ENCODE results near the gene ANKRD26. TPM values are rescaled to one million over a fixed set of nuclear protein-coding genes. Genes with fewer than 3 reads are reported as not detected.

ANKRD26 gene
- total RNA-seq (2014; rRNA removed; shearing (Covaris generic)): 7.4 and 14.3 TPM in 2 replicates

GRCh38 chr10:27099916-27100812 lies at the start of gene ANKRD26:
Gene ANKRD26 (minus strand): TSS chr10:27100494. CDS start chr10:27100326, 168 bp downstream.
- Histone ChIP-seq H3K36me3 (0 out of 2 replicates have a peak, but pooled peaks cover 3% of the 10 kb centered on the region), H3K4me1 (replicated peaks) (no peaks in the 10 kb centered on the region), H3K4me3 (peak within 1 kb of the TSS; percentile 56), H3K9me3 (replicated peaks) (no peaks in the 10 kb centered on the region), H3K27me3 (replicated peaks) (no peaks in the 10 kb centered on the region), H3K27ac (peak within 1 kb of the TSS; percentile 49)
- DNase-seq (ENCODE audit: low read depth in 1 of 2, low spot score in 2 of 2): peak; percentile 93 to 98

GRCh38 chr10:27147701-27148100 lies 47.4 kb upstream of the ANKRD26 start:
- Histone ChIP-seq H3K27ac (no peak overlapping the region), H3K9me3 (replicated peaks) (no peaks in the 10 kb centered on the region), H3K27me3 (replicated peaks) (no peaks in the 10 kb centered on the region), H3K4me1 (replicated peaks) (peaks cover 10% of the 10 kb centered on the region), H3K4me3 (no peak overlapping the region), H3K36me3 (peaks cover 77% of the 10 kb centered on the region)
- no peak for DNase-seq (ENCODE audit: low read depth in 1 of 2, low spot score in 2 of 2)

- no peak for DNase-seq (ENCODE audit: low read depth in 1 of 2, low spot score in 2 of 2)
- Histone ChIP-seq H3K4me3 (no peak overlapping the region), H3K27ac (no peak overlapping the region), H3K9me3 (replicated peaks) (no peaks in the 10 kb centered on the region), H3K27me3 (replicated peaks) (no peaks in the 10 kb centered on the region), H3K4me1 (replicated peaks) (peaks cover 4% of the 10 kb centered on the region; the same call in 1 of the 2 replicates), H3K36me3 (peaks cover 83% of the 10 kb centered on the region)
Measured at GRCh38 chr10:27145937-27146336, 45.6 kb upstream of the ANKRD26 start.

- Histone ChIP-seq H3K9me3 (replicated peaks) (no peaks in the 10 kb centered on the region), H3K4me3 (no peak overlapping the region), H3K36me3 (peaks cover 91% of the 10 kb centered on the region), H3K4me1 (replicated peaks) (no peaks in the 10 kb centered on the region), H3K27me3 (replicated peaks) (no peaks in the 10 kb centered on the region), H3K27ac (no peak overlapping the region)
- DNase-seq (ENCODE audit: low read depth in 1 of 2, low spot score in 2 of 2): no peak
Measured at GRCh38 chr10:27143686-27144085, 43.4 kb upstream of the ANKRD26 start.

GRCh38 chr10:27138277-27138676 lies 38.0 kb upstream of the ANKRD26 start:
- peaks cover 80% of the 10 kb centered on the region for H3K36me3 ChIP-seq
- no peaks in the 10 kb centered on the region for H3K9me3 ChIP-seq (replicated peaks)
- H3K4me1 ChIP-seq (replicated peaks): no peaks in the 10 kb centered on the region
- DNase-seq (ENCODE audit: low read depth in 1 of 2, low spot score in 2 of 2): no peak
- no peak overlapping the region for H3K27ac ChIP-seq
- no peaks in the 10 kb centered on the region for H3K27me3 ChIP-seq (replicated peaks)
- H3K4me3 ChIP-seq: no peak overlapping the region

- H3K36me3 ChIP-seq: peaks cover 79% of the 10 kb centered on the region
- H3K4me1 ChIP-seq (replicated peaks): peaks cover 5% of the 10 kb centered on the region
- no peaks in the 10 kb centered on the region for H3K27me3 ChIP-seq (replicated peaks)
- H3K9me3 ChIP-seq (replicated peaks): no peaks in the 10 kb centered on the region
- no peak overlapping the region for H3K4me3 ChIP-seq
- no peak for DNase-seq (ENCODE audit: low read depth in 1 of 2, low spot score in 2 of 2)
- H3K27ac ChIP-seq: no peak overlapping the region
Measured at GRCh38 chr10:27134371-27134770, 34.1 kb upstream of the ANKRD26 start.

GRCh38 chr10:27108165-27108564 lies 7.9 kb upstream of the ANKRD26 start:
- H3K4me3 ChIP-seq: no peak overlapping the region
- no peak for DNase-seq (ENCODE audit: low read depth in 1 of 2, low spot score in 2 of 2)
- no peaks in the 10 kb centered on the region for H3K9me3 ChIP-seq (replicated peaks)
- no peak overlapping the region for H3K27ac ChIP-seq
- peaks cover 42% of the 10 kb centered on the region for H3K36me3 ChIP-seq
- no peaks in the 10 kb centered on the region for H3K27me3 ChIP-seq (replicated peaks)
- H3K4me1 ChIP-seq (replicated peaks): no peaks in the 10 kb centered on the region

GRCh38 chr10:27104919-27105318 lies 4.6 kb upstream of the ANKRD26 start:
- Histone ChIP-seq H3K36me3 (peaks cover 17% of the 10 kb centered on the region), H3K4me1 (replicated peaks) (no peaks in the 10 kb centered on the region), H3K27ac (no peak overlapping the region), H3K9me3 (replicated peaks) (no peaks in the 10 kb centered on the region), H3K4me3 (no peak overlapping the region), H3K27me3 (replicated peaks) (no peaks in the 10 kb centered on the region)
- DNase-seq (ENCODE audit: low read depth in 1 of 2, low spot score in 2 of 2): no peak

- Histone ChIP-seq H3K9me3 (replicated peaks) (no peaks in the 10 kb centered on the region), H3K4me1 (replicated peaks) (no peaks in the 10 kb centered on the region)
- no peak for DNase-seq (ENCODE audit: low read depth in 1 of 2, low spot score in 2 of 2)
Measured at GRCh38 chr10:27100813-27101347, 586 bp upstream of the ANKRD26 start.

GRCh38 chr10:27099448-27099847 lies 846 bp downstream of the ANKRD26 start:
- H3K27ac ChIP-seq: peak overlapping the region; percentile 49; the same call in 1 of the 2 replicates
- H3K9me3 ChIP-seq (replicated peaks): no peaks in the 10 kb centered on the region
- no peak for DNase-seq (ENCODE audit: low read depth in 1 of 2, low spot score in 2 of 2)
- no peaks in the 10 kb centered on the region for H3K4me1 ChIP-seq (replicated peaks)
- no peaks in the 10 kb centered on the region for H3K27me3 ChIP-seq (replicated peaks)
- H3K36me3 ChIP-seq: 0 out of 2 replicates have a peak, but pooled peaks cover 4% of the 10 kb centered on the region
- peak overlapping the region; percentile 56 for H3K4me3 ChIP-seq

More at GRCh38 chr10:27100813-27101347, 586 bp upstream of the ANKRD26 start:
- H3K27ac ChIP-seq: no peak overlapping the region
- H3K27me3 ChIP-seq (replicated peaks): no peaks in the 10 kb centered on the region
- 0 out of 2 replicates have a peak, but pooled peaks cover 3% of the 10 kb centered on the region for H3K36me3 ChIP-seq
- H3K4me3 ChIP-seq: peak overlapping the region; percentile 56

GRCh38 chr10:27088119-27089044 lies 11.9 kb downstream of the ANKRD26 start:
- Histone ChIP-seq H3K27me3 (replicated peaks) (no peaks in the 10 kb centered on the region), H3K4me1 (replicated peaks) (no peaks in the 10 kb centered on the region), H3K4me3 (no peak overlapping the region), H3K27ac (no peak overlapping the region), H3K36me3 (peaks cover 44% of the 10 kb centered on the region), H3K9me3 (replicated peaks) (no peaks in the 10 kb centered on the region)
- no peak for DNase-seq (ENCODE audit: low read depth in 1 of 2, low spot score in 2 of 2)

GRCh38 chr10:27072436-27073114 lies 27.7 kb downstream of the ANKRD26 start:
- Histone ChIP-seq H3K9me3 (replicated peaks) (no peaks in the 10 kb centered on the region), H3K27me3 (replicated peaks) (no peaks in the 10 kb centered on the region)
- DNase-seq (ENCODE audit: low read depth in 1 of 2, low spot score in 2 of 2): no peak

More at GRCh38 chr10:27072436-27073114, 27.7 kb downstream of the ANKRD26 start:
- no peak overlapping the region for H3K4me3 ChIP-seq
- no peak overlapping the region for H3K27ac ChIP-seq
- H3K36me3 ChIP-seq: peaks cover 41% of the 10 kb centered on the region
- no peaks in the 10 kb centered on the region for H3K4me1 ChIP-seq (replicated peaks)

Data from SJSA1 (cell line).